Heart right ventricle (tissue), 16 donors: ENCODE results near the gene NTHL1. TPM values are rescaled to one million over a fixed set of nuclear protein-coding genes. Genes with fewer than 3 reads are reported as not detected.

Experiments used
- ATAC-seq, 8 donors: fragments of 200-7000 bp; cut with Tn5 transposase; one replicate each; pipeline ENCODE4 v1.9.1; 2020; ENCODE audit warnings: mild to moderate bottlenecking in 8 of 8, moderate library complexity in 8 of 8, moderate number of reproducible peaks in 1 of 8
- DNase-seq, 2 donors: peaks; one replicate each; pipeline ENCODE4 v3.0.0-alpha.2; 2020
- H3K27ac ChIP-seq, 10 donors: fragments of 200-600 bp; sonication (generic) in 2 of 10; one replicate each; pipeline versions ENCODE4 v1.5.0 to v1.8.0; 2020 to 2022; ENCODE audit warnings: mild to moderate bottlenecking in 3 of 10
- H3K27me3 ChIP-seq, 7 donors: fragments of 200-600 bp; one replicate each; pipeline ENCODE4 v1.8.0; 2021 to 2022; ENCODE audit warnings: mild to moderate bottlenecking in 2 of 7
- H3K36me3 ChIP-seq, 9 donors: fragments of 200-600 bp; sonication (generic) in 1 of 9; one replicate each; pipeline versions ENCODE4 v1.5.0 to v1.8.0; 2020 to 2022; ENCODE audit warnings: mild to moderate bottlenecking in 2 of 9
- H3K4me1 ChIP-seq, 9 donors: fragments of 200-600 bp; sonication (generic) in 1 of 9; one replicate each; pipeline versions ENCODE4 v1.5.0 to v1.8.0; 2020 to 2022; ENCODE audit warnings: mild to moderate bottlenecking in 4 of 9
- H3K4me3 ChIP-seq, 10 donors: fragments of 200-600 bp; sonication (generic) in 2 of 10; one replicate each; pipeline versions ENCODE4 v1.5.0 to v1.8.0; 2020 to 2022; ENCODE audit warnings: mild to moderate bottlenecking in 7 of 10, moderate library complexity in 2 of 10
- H3K9me3 ChIP-seq, 11 donors: fragments of 200-600 bp in 10 of 11; sonication (generic) in 2 of 11; one replicate each; pipeline versions ENCODE4 v1.5.0 to v1.8.0; 2013 to 2022; ENCODE audit warnings: mild to moderate bottlenecking in 2 of 11, control low read depth in 1 of 11, moderate library complexity in 1 of 11
- WGBS, 2 donors: extraction: QIAGEN DNeasy Blood & Tissue Kit; methylation state at CpG; one replicate each; pipeline ENCODE4 v1.1.7; 2013; ENCODE audit warnings: inconsistent platforms in 1 of 2; 5-methylcytosine and 5-hydroxymethylcytosine counted together
- intact Hi-C, 10 donors: fragments of 100-400 bp; cut with DNase I; formaldehyde crosslinking; loops; one replicate each; pipeline versions ENCODE4 v1.11.1 to v1.14.2; 2022
- polyA plus RNA-seq, 2 donors: library from polyadenylated mRNA; stranded (reverse); fragments of 200-250 nt; gene quantifications; one replicate each; pipeline ENCODE4 v1.2.3, GENCODE V29; 2013
- total RNA-seq, 10 donors: library from RNA; stranded (reverse); fragmentation: NEBNext Ultra II Directional in 3 of 10; extraction: Animal tissue kit (Norgen Biotek cat#: 25700) in 3 of 10; gene quantifications; one replicate each; pipeline versions ENCODE4 v1.2.1 to v1.2.4, GENCODE V29; 2021 to 2023
- TF ChIP-seq, protein P1 (sequence below), 9 donors: fragments of 200-600 bp; sonication (generic) in 2 of 9; IDR thresholded peaks; one replicate each; pipeline versions ENCODE4 v1.5.0 to v1.8.0; 2021 to 2022; ENCODE audit warnings: antibody characterized with exemption in 9 of 9, mild to moderate bottlenecking in 5 of 9, moderate library complexity in 1 of 9
- donor health status: Arrhythmogenic right ventricular cardiomyopathy.
- donor health status: ischemic (EF 13 %, LVEDD 7.1; RV severe dilation, severe dysfunction).
- donor health status: healthy with polysubstance abuse.
- donor health status: DM: no; HTN: yes; CAD: no.
- donor health status: DM: no; HTN: no; CAD: no.
- donor health status: ischemic (EF 25% LVEDD 6.9; RV normal size, moderate dysfunction).
- donor health status: ischemic (EF 25% LVEDD 5.7; RV mildly dilated, moderate dysfunction).
- donor health status: healthy.
- donor health status: DM: yes; HTN: yes; CAD: no.
- donor health status: Ischemic cardiomyopathy.
- donor health status: ischemic (EF 35%, LVEDD 5.7; RV mildly dilated, moderate dysfunction).
- donor health status: nonischemic (EF 11% LVEDD 7.7; RV severe dilation, severe dysfunction).
- donor health status: DM: yes; HTN: yes; CAD: no.
- donor health status: PGD.
- donor health status: ischemic (EF 29% LVEDD 5.4; RV normal size, mild dysfunction).
- donor health status: nonischemic (EF 23%, LVEDD 6.1; RV moderate dilation, normal function).

NTHL1 gene
- total and polyA plus RNA-seq, 12 donors = 9.8 to 51.9 (median 13.9) TPM

GRCh38 chr16:2026461-2027023, 21.1 kb downstream of the NTHL1 start, which contains the start of gene NHERF2:
Gene NHERF2 (plus strand): TSS chr16:2026902. CDS start chr16:2027006, 104 bp downstream.
- intact Hi-C loops = loop anchor here in 1 of 10 donors (10.0 kb wide), 2 partner anchors 58 to 228 kb away; partner anchors contain the start of gene ECI1
- no peaks in the 10 kb centered on the region for H3K9me3 ChIP-seq
- peaks cover 0 to 41% (median 3%) of the 10 kb centered on the region in 7 donors for H3K27me3 ChIP-seq
- peaks cover 17 to 83% (median 60%) of the 10 kb centered on the region in 9 donors for H3K4me1 ChIP-seq
- H3K27ac ChIP-seq = peak within 1 kb of the TSS; percentile 74 to 98 (median 94)
- TF ChIP-seq, protein P1, sequence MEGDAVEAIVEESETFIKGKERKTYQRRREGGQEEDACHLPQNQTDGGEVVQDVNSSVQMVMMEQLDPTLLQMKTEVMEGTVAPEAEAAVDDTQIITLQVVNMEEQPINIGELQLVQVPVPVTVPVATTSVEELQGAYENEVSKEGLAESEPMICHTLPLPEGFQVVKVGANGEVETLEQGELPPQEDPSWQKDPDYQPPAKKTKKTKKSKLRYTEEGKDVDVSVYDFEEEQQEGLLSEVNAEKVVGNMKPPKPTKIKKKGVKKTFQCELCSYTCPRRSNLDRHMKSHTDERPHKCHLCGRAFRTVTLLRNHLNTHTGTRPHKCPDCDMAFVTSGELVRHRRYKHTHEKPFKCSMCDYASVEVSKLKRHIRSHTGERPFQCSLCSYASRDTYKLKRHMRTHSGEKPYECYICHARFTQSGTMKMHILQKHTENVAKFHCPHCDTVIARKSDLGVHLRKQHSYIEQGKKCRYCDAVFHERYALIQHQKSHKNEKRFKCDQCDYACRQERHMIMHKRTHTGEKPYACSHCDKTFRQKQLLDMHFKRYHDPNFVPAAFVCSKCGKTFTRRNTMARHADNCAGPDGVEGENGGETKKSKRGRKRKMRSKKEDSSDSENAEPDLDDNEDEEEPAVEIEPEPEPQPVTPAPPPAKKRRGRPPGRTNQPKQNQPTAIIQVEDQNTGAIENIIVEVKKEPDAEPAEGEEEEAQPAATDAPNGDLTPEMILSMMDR (IDR thresholded peaks at IDR 0.05) = no peak
- WGBS, 2 donors = 9 to 14% methylated on average over 28 to 58 of the region's 59 CpGs
- peak in 4 of 8 donors; percentile 6 to 23 (median 16) for ATAC-seq
- peaks cover 0 to 24% (median 0%) of the 10 kb centered on the region in 9 donors for H3K36me3 ChIP-seq
- peak; percentile 40 to 65 for DNase-seq
- peak within 1 kb of the TSS; percentile 29 to 94 (median 84) for H3K4me3 ChIP-seq

DNA sequence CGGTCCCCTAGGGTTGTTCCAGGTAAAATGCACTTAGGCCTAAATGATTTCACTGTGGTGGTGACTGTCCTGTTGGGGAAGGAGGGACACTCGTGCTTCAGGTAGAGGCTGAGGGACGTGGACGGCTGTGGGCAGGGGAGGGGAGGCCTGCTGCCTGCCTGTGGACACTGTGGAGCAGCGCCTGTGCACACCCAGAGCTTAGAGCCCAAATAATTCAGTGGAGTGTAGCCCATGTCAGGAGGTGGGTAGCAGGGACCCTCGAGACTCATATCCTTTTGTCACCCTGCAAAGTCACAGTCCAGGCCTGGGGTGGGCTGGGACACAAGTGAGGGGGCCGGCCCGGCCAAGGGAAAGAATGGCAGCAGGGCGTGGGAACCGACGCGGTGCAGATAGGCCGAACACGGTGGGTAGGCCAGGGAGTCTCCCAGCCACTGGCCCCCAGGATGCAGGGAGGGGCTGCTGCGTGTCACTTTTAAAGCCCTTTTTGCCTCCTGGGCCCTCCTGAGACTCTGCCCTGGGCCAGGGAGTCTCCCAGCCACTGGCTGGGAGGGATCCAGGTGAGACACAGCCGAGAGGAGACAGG, 21.7 kb downstream of the NTHL1 start:
- intact Hi-C loops = loop anchor here in 1 of 10 donors (10.0 kb wide), 2 partner anchors 59 to 229 kb away; partner anchors contain the start of gene ECI1
- DNase-seq = peak in 1 of 2 donors; percentile 14
- peak overlapping the region in 9 of 10 donors; percentile 51 to 94 (median 85) for H3K4me3 ChIP-seq
- WGBS, 2 donors = 66 to 67% methylated on average over 15 to 16 of the region's 16 CpGs
- no peaks in the 10 kb centered on the region for H3K9me3 ChIP-seq
- peak overlapping the region; percentile 74 to 98 (median 90) for H3K27ac ChIP-seq
- peaks cover 0 to 18% (median 0%) of the 10 kb centered on the region in 9 donors for H3K36me3 ChIP-seq
- peaks cover 0 to 47% (median 9%) of the 10 kb centered on the region in 7 donors for H3K27me3 ChIP-seq
- peaks cover 17 to 78% (median 54%) of the 10 kb centered on the region in 9 donors for H3K4me1 ChIP-seq
- TF ChIP-seq, protein P1 (IDR thresholded peaks at IDR 0.05) = no peak
- ATAC-seq = no peak

GRCh38 chr16:2025251-2025650, 22.4 kb downstream of the NTHL1 start:
- DNase-seq (no peak), ATAC-seq (no peak)
- intact Hi-C loops = loop anchor here in 1 of 10 donors (10.0 kb wide), 2 partner anchors 60 to 230 kb away; partner anchors contain the start of gene ECI1
- Histone ChIP-seq H3K9me3 (no peaks in the 10 kb centered on the region), H3K27me3 (peaks cover 3 to 54% (median 16%) of the 10 kb centered on the region in 7 donors), H3K4me1 (peaks cover 22 to 79% (median 60%) of the 10 kb centered on the region in 9 donors), H3K36me3 (peaks cover 0 to 11% (median 0%) of the 10 kb centered on the region in 9 donors), H3K27ac (peak overlapping the region in 7 of 10 donors; percentile 35 to 98 (median 89)), H3K4me3 (peak overlapping the region in 4 of 10 donors; percentile 78 to 94 (median 85))
- WGBS, 2 donors = 91 to 93% methylated on average over 14 of the region's 14 CpGs
- TF ChIP-seq, protein P1 (IDR thresholded peaks at IDR 0.05) = no peak

- peaks cover 15 to 66% (median 29%) of the 10 kb centered on the region in 7 donors for H3K27me3 ChIP-seq
- no peaks in the 10 kb centered on the region for H3K9me3 ChIP-seq
- peak overlapping the region; percentile 72 to 98 (median 84) for H3K27ac ChIP-seq
- ATAC-seq (no peak), DNase-seq (peak in 1 of 2 donors; percentile 18)
- H3K36me3 ChIP-seq = no peaks in the 10 kb centered on the region
- TF ChIP-seq, protein P1 (IDR thresholded peaks at IDR 0.05) = no peak
- peaks cover 25 to 73% (median 60%) of the 10 kb centered on the region in 9 donors for H3K4me1 ChIP-seq
- WGBS, 2 donors = 68 to 83% methylated on average over 12 of the region's 12 CpGs
- intact Hi-C loops = loop anchor here in 5 of 10 donors (5.0 to 10.0 kb wide), 5 partner anchors 33 to 231 kb away; partner anchors contain the start of gene ECI1 (in 1 of the 5)
- H3K4me3 ChIP-seq = peak overlapping the region in 9 of 10 donors; percentile 18 to 50 (median 43)
Measured at GRCh38 chr16:2024032-2024420, 23.6 kb downstream of the NTHL1 start.
